ENCODE results near the gene DIABLO.
"Not testable (repeated sequence)": the region's sequence is repeated elsewhere in the genome, so short reads cannot be mapped to it uniquely, and the experiment has no call there.

The DIABLO gene

GRCh38 chr12:122225683-122226365, at the start of gene DIABLO:
TSS of gene DIABLO (minus strand) at chr12:122226052. CDS start at chr12:122226014, 38 bp downstream.
- DNase-seq, result peak; percentile 100

GRCh38 chr12:122275459-122275858, 49.6 kb upstream of the DIABLO start:
- DNase-seq, result no peak

GRCh38 chr12:122266230-122266901, 40.5 kb upstream of the DIABLO start, which contains the start of gene VPS33A:
TSS of gene VPS33A (minus strand) at chr12:122266494. CDS start at chr12:122266408, 86 bp downstream.
- peak; percentile 95 for DNase-seq

GRCh38 chr12:122265886-122266229, 40.0 kb upstream of the DIABLO start:
- no peak for DNase-seq

GRCh38 chr12:122265476-122265875, 39.6 kb upstream of the DIABLO start:
- DNase-seq, result peak; percentile 43

- DNase-seq, result not testable (repeated sequence)
Measured at GRCh38 chr12:122260735-122261134, 34.9 kb upstream of the DIABLO start.

GRCh38 chr12:122258939-122259338, 33.1 kb upstream of the DIABLO start:
- not testable (repeated sequence) for DNase-seq

- DNase-seq, result not testable (repeated sequence)
Measured at GRCh38 chr12:122258462-122258861, 32.6 kb upstream of the DIABLO start.

- no peak for DNase-seq
Measured at GRCh38 chr12:122250536-122250935, 24.7 kb upstream of the DIABLO start.

GRCh38 chr12:122250047-122250446, 24.2 kb upstream of the DIABLO start:
- DNase-seq, result no peak

- DNase-seq, result peak; percentile 18
Measured at GRCh38 chr12:122245553-122245952, 19.7 kb upstream of the DIABLO start.

- DNase-seq, result peak; percentile 58
Measured at GRCh38 chr12:122244565-122245371, 18.9 kb upstream of the DIABLO start.

- peak; percentile 43 for DNase-seq
Measured at GRCh38 chr12:122243965-122244364, 18.1 kb upstream of the DIABLO start.

- DNase-seq, result no peak
Measured at GRCh38 chr12:122238861-122239260, 13.0 kb upstream of the DIABLO start.

GRCh38 chr12:122235741-122236140, 9.9 kb upstream of the DIABLO start:
- no peak for DNase-seq

- DNase-seq, result no peak
Measured at GRCh38 chr12:122232691-122233090, 6.8 kb upstream of the DIABLO start.

GRCh38 chr12:122230798-122231197, 4.9 kb upstream of the DIABLO start:
- no peak for DNase-seq

- DNase-seq, result no peak
Measured at GRCh38 chr12:122228092-122228491, 2.2 kb upstream of the DIABLO start.

GRCh38 chr12:122227341-122227740, 1.5 kb upstream of the DIABLO start:
- peak; percentile 82 for DNase-seq

GRCh38 chr12:122226366-122227125, 694 bp upstream of the DIABLO start:
- no peak for DNase-seq

GRCh38 chr12:122216445-122216844, 9.4 kb downstream of the DIABLO start:
- no peak for DNase-seq

GRCh38 chr12:122215771-122216170, 10.1 kb downstream of the DIABLO start:
- no peak for DNase-seq

All from CD4-positive, alpha-beta T cell treated with Interleukin-21 for 1 hour (primary cell).